ENCODE data around the gene LSM5. TPM values are rescaled to one million over a fixed set of nuclear protein-coding genes. Genes with fewer than 3 reads are reported as not detected.
"Not testable (repeated sequence)": the region's sequence is repeated elsewhere in the genome, so short reads cannot be mapped to it uniquely, and the experiment has no call there.

LSM5 gene
- total RNA-seq, 2 donors from 2014 or later: 12.9 to 26.8 TPM

GRCh38 chr7:32472015-32472414 is 18.2 kb downstream of the LSM5 start:
- no peaks in the 10 kb centered on the region for H3K9me3 ChIP-seq
- DNase-seq (ENCODE audit: low spot score): no peak
- TF ChIP-seq, protein P1, sequence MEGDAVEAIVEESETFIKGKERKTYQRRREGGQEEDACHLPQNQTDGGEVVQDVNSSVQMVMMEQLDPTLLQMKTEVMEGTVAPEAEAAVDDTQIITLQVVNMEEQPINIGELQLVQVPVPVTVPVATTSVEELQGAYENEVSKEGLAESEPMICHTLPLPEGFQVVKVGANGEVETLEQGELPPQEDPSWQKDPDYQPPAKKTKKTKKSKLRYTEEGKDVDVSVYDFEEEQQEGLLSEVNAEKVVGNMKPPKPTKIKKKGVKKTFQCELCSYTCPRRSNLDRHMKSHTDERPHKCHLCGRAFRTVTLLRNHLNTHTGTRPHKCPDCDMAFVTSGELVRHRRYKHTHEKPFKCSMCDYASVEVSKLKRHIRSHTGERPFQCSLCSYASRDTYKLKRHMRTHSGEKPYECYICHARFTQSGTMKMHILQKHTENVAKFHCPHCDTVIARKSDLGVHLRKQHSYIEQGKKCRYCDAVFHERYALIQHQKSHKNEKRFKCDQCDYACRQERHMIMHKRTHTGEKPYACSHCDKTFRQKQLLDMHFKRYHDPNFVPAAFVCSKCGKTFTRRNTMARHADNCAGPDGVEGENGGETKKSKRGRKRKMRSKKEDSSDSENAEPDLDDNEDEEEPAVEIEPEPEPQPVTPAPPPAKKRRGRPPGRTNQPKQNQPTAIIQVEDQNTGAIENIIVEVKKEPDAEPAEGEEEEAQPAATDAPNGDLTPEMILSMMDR (IDR thresholded peaks at IDR 0.05): no peak

GRCh38 chr7:32470871-32471270 is 19.3 kb downstream of the LSM5 start:
- Histone ChIP-seq H3K9me3 (no peaks in the 10 kb centered on the region), H3K4me1 (no peaks in the 10 kb centered on the region), H3K36me3 (no peaks in the 10 kb centered on the region), H3K27me3 (no peaks in the 10 kb centered on the region), H3K4me3 (no peak overlapping the region), H3K27ac (no peak overlapping the region)
- DNase-seq (ENCODE audit: low spot score): no peak
- TF ChIP-seq, protein P1 (IDR thresholded peaks at IDR 0.05): no peak

More at GRCh38 chr7:32472015-32472414, 18.2 kb downstream of the LSM5 start:
- H3K27ac ChIP-seq: no peak overlapping the region
- no peaks in the 10 kb centered on the region for H3K27me3 ChIP-seq
- no peaks in the 10 kb centered on the region for H3K36me3 ChIP-seq
- H3K4me1 ChIP-seq: no peaks in the 10 kb centered on the region
- no peak overlapping the region for H3K4me3 ChIP-seq

DNA sequence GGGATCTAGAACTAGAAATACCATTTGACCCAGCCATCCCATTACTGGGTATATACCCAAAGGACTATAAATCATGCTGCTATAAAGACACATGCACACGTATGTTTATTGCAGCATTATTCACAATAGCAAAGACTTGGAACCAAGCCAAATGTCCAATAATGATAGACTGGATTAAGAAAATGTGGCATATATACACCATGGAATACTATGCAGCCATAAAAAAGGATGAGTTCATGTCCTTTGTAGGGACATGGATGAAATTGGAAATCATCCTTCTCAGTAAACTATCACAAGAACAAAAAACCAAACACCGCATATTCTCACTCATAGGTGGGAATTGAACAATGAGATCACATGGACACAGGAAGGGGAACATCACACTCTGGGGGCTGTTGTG is 20.2 kb downstream of the LSM5 start:
- H3K36me3 ChIP-seq: not testable (repeated sequence)

GRCh38 chr7:32464641-32465416 is 25.4 kb downstream of the LSM5 start:
- H3K36me3 ChIP-seq; H3K9me3 ChIP-seq; H3K27ac ChIP-seq; H3K27me3 ChIP-seq; DNase-seq (ENCODE audit: low spot score); H3K4me1 ChIP-seq; H3K4me3 ChIP-seq: not testable (repeated sequence)

More for the DNA sequence above, 20.2 kb downstream of the LSM5 start:
- H3K27me3 ChIP-seq; H3K4me3 ChIP-seq; DNase-seq (ENCODE audit: low spot score); H3K27ac ChIP-seq; H3K4me1 ChIP-seq; H3K9me3 ChIP-seq: not testable (repeated sequence)

DNA sequence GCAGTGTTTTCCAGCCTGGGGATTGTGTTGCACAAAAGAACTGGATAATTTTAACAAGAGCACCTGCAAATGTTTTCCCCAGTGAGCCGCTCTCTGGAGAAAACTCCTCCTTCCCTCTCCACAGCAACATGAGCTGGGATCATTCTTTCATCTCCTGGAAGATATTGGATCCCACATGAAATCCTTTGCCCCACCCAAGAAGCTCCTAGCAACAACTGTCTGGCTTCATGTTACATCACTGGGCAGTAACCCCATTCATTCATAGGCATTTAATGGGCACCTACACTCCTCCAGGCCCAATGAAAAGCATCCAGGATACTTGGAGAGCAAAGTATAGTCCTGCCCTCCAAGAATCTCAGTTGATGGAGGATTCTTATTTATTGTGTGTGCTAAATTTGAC is 27.2 kb downstream of the LSM5 start:
- TF ChIP-seq, protein P1 (IDR thresholded peaks at IDR 0.05): no peak
- H3K27me3 ChIP-seq: no peaks in the 10 kb centered on the region
- no peaks in the 10 kb centered on the region for H3K4me1 ChIP-seq
- no peaks in the 10 kb centered on the region for H3K9me3 ChIP-seq
- no peaks in the 10 kb centered on the region for H3K36me3 ChIP-seq
- no peak for DNase-seq (ENCODE audit: low spot score)
- no peak overlapping the region for H3K4me3 ChIP-seq
- H3K27ac ChIP-seq: no peak overlapping the region

DNA sequence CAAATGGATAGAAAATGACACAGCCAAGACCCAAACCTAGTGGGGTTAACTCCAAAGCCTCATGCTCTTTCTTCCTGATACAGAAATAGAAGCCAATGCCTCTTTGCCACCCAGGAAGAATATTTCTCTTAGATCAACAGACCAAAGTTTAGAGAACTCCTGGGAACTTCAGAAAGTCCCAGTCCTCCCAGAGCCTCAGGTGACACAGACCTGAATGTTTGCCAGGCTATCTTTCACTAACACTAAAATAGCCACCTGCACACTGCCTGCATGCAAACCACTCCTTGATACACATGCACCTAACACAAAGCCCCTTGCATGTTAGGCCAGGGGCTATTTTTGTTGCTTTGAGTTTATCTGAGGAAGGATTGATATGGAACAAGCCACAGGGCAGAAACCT is 27.7 kb downstream of the LSM5 start:
- H3K9me3 ChIP-seq: no peaks in the 10 kb centered on the region
- no peaks in the 10 kb centered on the region for H3K27me3 ChIP-seq
- H3K36me3 ChIP-seq: no peaks in the 10 kb centered on the region
- TF ChIP-seq, protein P1 (IDR thresholded peaks at IDR 0.05): no peak
- no peak overlapping the region for H3K27ac ChIP-seq
- DNase-seq (ENCODE audit: low spot score): no peak
- no peak overlapping the region for H3K4me3 ChIP-seq
- no peaks in the 10 kb centered on the region for H3K4me1 ChIP-seq

DNA sequence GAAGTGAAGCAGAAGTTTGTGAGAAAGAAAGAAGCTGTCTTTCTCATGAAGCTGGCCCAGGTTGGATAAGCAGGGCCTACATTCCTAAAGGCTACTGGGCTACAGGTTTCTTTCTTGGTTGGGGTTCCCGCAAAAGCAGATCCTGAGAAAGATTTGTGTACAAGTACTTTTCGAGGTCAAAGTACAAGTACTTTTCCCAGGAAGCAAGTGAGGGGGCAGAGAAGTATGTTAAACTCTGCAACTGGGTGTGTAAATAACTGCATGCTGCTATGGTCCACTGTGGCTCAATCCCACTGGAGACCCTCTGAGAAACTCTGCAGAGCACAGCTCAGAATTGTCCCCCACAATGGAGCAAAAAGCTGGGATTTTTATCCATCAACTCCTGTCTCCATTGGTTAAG is 28.7 kb downstream of the LSM5 start:
- no peaks in the 10 kb centered on the region for H3K4me1 ChIP-seq
- H3K9me3 ChIP-seq: no peaks in the 10 kb centered on the region
- no peak overlapping the region for H3K27ac ChIP-seq
- no peaks in the 10 kb centered on the region for H3K36me3 ChIP-seq
- TF ChIP-seq, protein P1 (IDR thresholded peaks at IDR 0.05): no peak
- DNase-seq (ENCODE audit: low spot score): no peak
- H3K27me3 ChIP-seq: no peaks in the 10 kb centered on the region
- H3K4me3 ChIP-seq: no peak overlapping the region

All from right atrium auricular region (tissue), 2 donors.